Vagina (tissue), 2 donors: ENCODE measurements around the gene CHST11. TPM values are rescaled to one million over a fixed set of nuclear protein-coding genes. Genes with fewer than 3 reads are reported as not detected.

Experiments used
- DNase-seq, 2 donors: peaks; one replicate each; pipeline ENCODE4 v3.0.0-alpha.2; 2017; ENCODE audit errors: extremely low spot score in 2 of 2
- H3K27ac ChIP-seq: fragments of 200-600 bp; sonication (generic); one replicate; pipeline ENCODE4 v1.5.1; 2019
- H3K27me3 ChIP-seq: fragments of 200-600 bp; sonication (generic); one replicate; pipeline ENCODE4 v1.5.1; 2019
- H3K36me3 ChIP-seq, 2 donors: fragments of 200-600 bp; sonication (generic); one replicate each; pipeline ENCODE4 v1.5.1; 2017 to 2019
- H3K4me1 ChIP-seq: fragments of 200-600 bp; sonication (generic); one replicate; pipeline ENCODE4 v1.5.1; 2019
- H3K4me3 ChIP-seq, 2 donors: fragments of 200-600 bp; sonication (generic); 1 replicate in 1 of 2; 2 replicates in 1 of 2; pipeline ENCODE4 v1.5.1; 2016 to 2019
- H3K9me3 ChIP-seq: fragments of 200-600 bp; sonication (generic); one replicate; pipeline ENCODE4 v1.5.1; 2019
- CTCF ChIP-seq, 3 experiments: fragments of 450-650 bp in 2 of 3; fragments of 200-600 bp in 1 of 3; sonication (generic) in 1 of 3; IDR thresholded peaks; one replicate each; pipeline ENCODE4 v1.5.1; 2017 to 2019; ENCODE audit warnings: antibody characterized with exemption in 3 of 3, mild to moderate bottlenecking in 2 of 3, moderate library complexity in 2 of 3
- POLR2A ChIP-seq, 2 donors: fragments of 450-650 bp; IDR thresholded peaks; one replicate each; pipeline ENCODE4 v1.6.1; 2017; ENCODE audit warnings: antibody characterized with exemption in 2 of 2, mild to moderate bottlenecking in 2 of 2, moderate library complexity in 2 of 2
- POLR2AphosphoS5 ChIP-seq, 2 donors: sonication (generic); formaldehyde crosslinking; IDR thresholded peaks; one replicate each; pipeline ENCODE4 v1.9.0; 2017; ENCODE audit warnings: antibody characterized with exemption in 2 of 2, mild to moderate bottlenecking in 2 of 2, low read depth in 1 of 2; ENCODE audit not compliant: insufficient read depth in 1 of 2
- intact Hi-C: fragments of 100-400 bp; cut with DNase I; formaldehyde crosslinking; loops from one replicate; pipeline ENCODE4 v1.15.1; 2023
- total RNA-seq: library from RNA; depleted of rRNA; stranded (reverse); fragments of >200 nt; gene quantifications from one replicate; pipeline ENCODE4 v1.2.3, GENCODE V29; 2016

Gene CHST11
- total RNA-seq, 1 donor from 2014 or later = 40.0 TPM

- DNase-seq = no peak
- Histone ChIP-seq H3K9me3 (no peaks in the 10 kb centered on the region), H3K27me3 (no peaks in the 10 kb centered on the region), H3K4me3 (no peak overlapping the region), H3K36me3 (no peaks in the 10 kb centered on the region), H3K27ac (no peak overlapping the region), H3K4me1 (peaks cover 12% of the 10 kb centered on the region)
- intact Hi-C loops = no loop called here
- TF ChIP-seq POLR2AphosphoS5 (IDR thresholded peaks at IDR 0.05; ENCODE audit: insufficient read depth in 1 of 2, low read depth in 1 of 2) (no peak), POLR2A (IDR thresholded peaks at IDR 0.05) (no peak)
Observed at GRCh38 chr12:104641862-104642261, 185.1 kb downstream of the CHST11 start.

DNA sequence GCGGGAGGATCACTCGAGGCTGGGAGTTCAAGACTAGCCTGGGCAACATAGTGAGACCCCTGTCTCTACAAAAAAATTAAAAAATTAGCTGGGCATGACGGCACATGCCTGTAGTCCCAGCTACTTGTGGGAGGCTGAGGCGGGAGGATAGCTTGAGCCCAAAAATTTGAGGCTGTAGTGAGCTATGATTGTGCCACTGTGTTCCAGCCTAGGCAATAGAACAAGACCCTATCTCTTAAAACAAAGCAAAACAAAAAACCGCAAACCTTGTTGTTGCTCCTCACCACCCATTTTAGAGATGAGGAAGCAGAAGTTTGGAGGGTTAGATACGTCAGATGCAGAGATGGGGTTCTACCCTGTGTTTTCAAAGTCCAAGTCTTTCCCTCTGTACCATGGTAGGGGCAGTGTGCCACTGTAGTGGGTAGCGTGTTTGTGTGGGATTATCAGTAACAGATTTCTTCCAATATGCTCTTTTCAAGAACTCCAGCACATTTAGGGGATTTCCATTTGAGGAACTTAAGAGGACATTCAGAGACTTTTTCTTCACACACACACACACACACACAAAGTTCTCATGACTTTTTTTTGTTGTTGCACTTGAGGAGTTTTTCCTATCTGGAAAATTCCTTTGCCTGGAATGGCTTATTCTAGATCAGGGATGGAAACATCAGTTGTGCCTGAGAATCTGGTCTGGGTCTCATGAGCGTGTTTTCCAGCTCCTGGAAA is 186.5 kb downstream of the CHST11 start:
- H3K27me3 ChIP-seq = no peaks in the 10 kb centered on the region
- intact Hi-C loops = no loop called here
- no peaks in the 10 kb centered on the region for H3K9me3 ChIP-seq
- no peak for TF ChIP-seq POLR2A (IDR thresholded peaks at IDR 0.05)
- no peak for TF ChIP-seq CTCF (IDR thresholded peaks at IDR 0.05)
- no peak for TF ChIP-seq POLR2AphosphoS5 (IDR thresholded peaks at IDR 0.05; ENCODE audit: insufficient read depth in 1 of 2, low read depth in 1 of 2)
- peaks cover 12% of the 10 kb centered on the region for H3K4me1 ChIP-seq
- H3K36me3 ChIP-seq = no peaks in the 10 kb centered on the region
- no peak for DNase-seq
- H3K27ac ChIP-seq = no peak overlapping the region
- no peak overlapping the region for H3K4me3 ChIP-seq

GRCh38 chr12:104643819-104644669 is 187.3 kb downstream of the CHST11 start:
- H3K9me3 ChIP-seq = no peaks in the 10 kb centered on the region
- intact Hi-C loops = no loop called here
- no peak overlapping the region for H3K27ac ChIP-seq
- H3K27me3 ChIP-seq = no peaks in the 10 kb centered on the region
- no peaks in the 10 kb centered on the region for H3K36me3 ChIP-seq
- H3K4me1 ChIP-seq = peaks cover 12% of the 10 kb centered on the region
- H3K4me3 ChIP-seq = no peak overlapping the region
- TF ChIP-seq POLR2AphosphoS5 (IDR thresholded peaks at IDR 0.05; ENCODE audit: insufficient read depth in 1 of 2, low read depth in 1 of 2) = no peak
- TF ChIP-seq CTCF (IDR thresholded peaks at IDR 0.05) = no peak
- TF ChIP-seq POLR2A (IDR thresholded peaks at IDR 0.05) = no peak
- no peak for DNase-seq

DNA sequence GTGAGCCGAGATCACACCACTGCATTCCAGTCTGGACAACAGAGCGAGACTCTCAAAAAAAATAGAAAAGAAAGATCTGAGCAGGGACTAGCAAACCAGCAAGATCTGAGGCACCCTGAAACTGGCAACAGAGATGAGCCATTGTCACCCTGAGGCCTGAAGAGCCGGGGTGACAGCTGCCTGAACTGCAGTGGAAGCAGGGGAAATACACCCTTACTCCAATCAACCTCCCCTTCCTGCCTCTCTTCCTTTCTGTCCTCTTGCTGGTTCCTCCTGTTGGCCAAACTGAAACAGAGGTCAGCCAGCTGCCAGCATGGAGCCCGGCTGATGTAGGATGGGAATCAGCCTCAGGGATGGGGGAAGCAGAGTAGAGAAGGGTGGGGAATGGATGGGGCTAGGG is 192.0 kb downstream of the CHST11 start:
- intact Hi-C loops = no loop called here
- H3K4me1 ChIP-seq = peaks cover 17% of the 10 kb centered on the region

More for the DNA sequence above, 192.0 kb downstream of the CHST11 start:
- no peak overlapping the region for H3K27ac ChIP-seq
- no peak for TF ChIP-seq POLR2A (IDR thresholded peaks at IDR 0.05)
- no peak for TF ChIP-seq CTCF (IDR thresholded peaks at IDR 0.05)
- no peak for TF ChIP-seq POLR2AphosphoS5 (IDR thresholded peaks at IDR 0.05; ENCODE audit: insufficient read depth in 1 of 2, low read depth in 1 of 2)
- H3K36me3 ChIP-seq = no peaks in the 10 kb centered on the region
- H3K9me3 ChIP-seq = no peaks in the 10 kb centered on the region
- H3K27me3 ChIP-seq = no peaks in the 10 kb centered on the region
- no peak for DNase-seq
- H3K4me3 ChIP-seq = no peak overlapping the region
